Measurements from ENCODE around the gene ZAP70. TPM values are rescaled to one million over a fixed set of nuclear protein-coding genes. Genes with fewer than 3 reads are reported as not detected.

Gene ZAP70
- total RNA-seq, 1 donor from 2014 or later = 3.1 TPM

DNA sequence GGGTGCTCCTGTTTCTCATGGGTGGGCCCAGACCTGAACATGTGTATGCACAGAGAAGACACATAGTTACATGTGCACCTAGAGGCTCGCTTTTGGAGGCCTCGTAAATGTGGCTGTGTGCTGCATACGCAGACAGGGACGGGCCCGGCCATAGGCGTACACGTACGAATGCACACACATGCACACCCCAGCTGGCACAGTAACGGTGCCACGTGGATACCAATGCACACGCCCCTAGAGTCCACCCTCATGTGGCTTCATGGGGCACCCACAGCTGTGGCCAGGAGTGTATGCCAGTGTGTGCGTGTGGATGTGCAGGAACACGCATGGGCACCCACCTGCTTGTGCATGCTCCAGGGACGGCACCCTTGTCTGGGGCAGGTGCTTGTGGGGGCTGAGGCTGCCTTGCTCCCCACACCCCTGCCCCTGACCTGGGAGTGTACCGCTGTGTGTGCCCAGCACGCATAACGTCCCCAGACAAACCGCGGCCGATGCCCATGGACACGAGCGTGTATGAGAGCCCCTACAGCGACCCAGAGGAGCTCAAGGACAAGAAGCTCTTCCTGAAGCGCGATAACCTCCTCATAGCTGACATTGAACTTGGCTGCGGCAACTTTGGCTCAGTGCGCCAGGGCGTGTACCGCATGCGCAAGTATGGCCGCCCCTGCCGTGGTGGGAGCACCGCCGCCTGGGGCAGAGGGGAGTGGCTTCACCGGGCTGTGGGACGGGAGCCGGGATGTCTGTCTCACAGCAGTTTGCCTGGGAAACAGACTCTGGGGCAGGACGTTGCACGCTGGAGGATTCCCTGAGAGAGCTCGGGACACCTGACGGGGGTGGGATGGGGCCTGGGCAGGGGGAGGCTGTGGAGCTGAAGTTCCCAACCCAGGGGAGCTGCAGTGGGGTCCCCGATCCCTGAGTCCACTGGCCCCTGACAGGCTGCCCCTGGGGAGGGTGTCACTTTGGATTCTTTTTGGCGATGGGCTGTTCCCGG, 21.0 kb downstream of the ZAP70 start:
- Mint-ChIP-seq H3K36me3 (peaks cover 2% of the 10 kb centered on the region), H3K27me3 (ENCODE audit: low read depth) (no peaks in the 10 kb centered on the region), H3K27ac (no peak overlapping the region), H3K4me1 (no peaks in the 10 kb centered on the region), H3K4me3 (no peak overlapping the region), H3K9me3 (no peaks in the 10 kb centered on the region)
- no peak for TF ChIP-seq CTCF (IDR thresholded peaks at IDR 0.05; ENCODE audit: unreplicated experiment)
- DNase-seq (ENCODE audit: low spot score in 2 of 2, unreplicated experiment in 2 of 2) = no peak

DNA sequence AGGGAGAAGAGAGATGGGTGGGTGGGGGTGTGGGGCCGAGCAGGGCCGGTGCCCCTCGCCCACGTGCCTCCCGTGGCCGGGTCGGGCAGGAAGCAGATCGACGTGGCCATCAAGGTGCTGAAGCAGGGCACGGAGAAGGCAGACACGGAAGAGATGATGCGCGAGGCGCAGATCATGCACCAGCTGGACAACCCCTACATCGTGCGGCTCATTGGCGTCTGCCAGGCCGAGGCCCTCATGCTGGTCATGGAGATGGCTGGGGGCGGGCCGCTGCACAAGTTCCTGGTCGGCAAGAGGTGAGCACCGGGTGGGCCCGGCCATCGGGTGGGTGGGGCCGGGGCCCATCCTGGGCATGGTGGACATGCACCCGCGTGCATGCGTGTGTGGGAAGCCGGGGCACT, 21.8 kb downstream of the ZAP70 start:
- Mint-ChIP-seq H3K36me3 (peaks cover 2% of the 10 kb centered on the region), H3K4me1 (no peaks in the 10 kb centered on the region), H3K27ac (no peak overlapping the region), H3K4me3 (no peak overlapping the region), H3K9me3 (no peaks in the 10 kb centered on the region), H3K27me3 (ENCODE audit: low read depth) (no peaks in the 10 kb centered on the region)
- no peak for DNase-seq (ENCODE audit: low spot score in 2 of 2, unreplicated experiment in 2 of 2)
- TF ChIP-seq CTCF (IDR thresholded peaks at IDR 0.05; ENCODE audit: unreplicated experiment) = no peak

DNA sequence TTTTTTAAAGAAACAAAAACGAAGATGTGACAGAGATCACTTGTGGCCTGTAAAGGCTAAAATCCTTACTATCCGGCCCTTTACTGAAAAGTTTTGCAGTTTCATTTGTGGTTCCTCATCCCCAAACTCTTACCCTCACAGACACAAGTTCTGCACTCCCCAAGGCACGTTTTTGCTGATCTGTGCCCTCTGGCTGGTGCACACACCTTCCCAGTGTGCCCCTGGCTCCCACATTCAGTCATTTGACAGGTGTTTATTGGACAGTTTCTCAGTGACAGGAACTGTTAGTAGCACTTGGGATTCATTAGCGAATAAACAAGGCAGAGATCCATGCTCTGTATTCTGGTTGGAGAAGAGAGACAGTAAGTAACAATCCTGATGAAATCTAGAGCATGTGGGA, 22.8 kb downstream of the ZAP70 start:
- Mint-ChIP-seq H3K4me1 (peaks cover 8% of the 10 kb centered on the region), H3K9me3 (no peaks in the 10 kb centered on the region), H3K4me3 (no peak overlapping the region), H3K27me3 (ENCODE audit: low read depth) (no peaks in the 10 kb centered on the region), H3K36me3 (peaks cover 2% of the 10 kb centered on the region), H3K27ac (no peak overlapping the region)
- no peak for TF ChIP-seq CTCF (IDR thresholded peaks at IDR 0.05; ENCODE audit: unreplicated experiment)
- DNase-seq (ENCODE audit: low spot score in 2 of 2, unreplicated experiment in 2 of 2) = no peak

GRCh38 chr2:97736608-97737330, 23.4 kb downstream of the ZAP70 start:
- Mint-ChIP-seq H3K27me3 (ENCODE audit: low read depth) (no peaks in the 10 kb centered on the region), H3K9me3 (no peaks in the 10 kb centered on the region), H3K4me3 (no peak overlapping the region), H3K36me3 (no peaks in the 10 kb centered on the region), H3K27ac (no peak overlapping the region), H3K4me1 (peaks cover 11% of the 10 kb centered on the region)
- DNase-seq (ENCODE audit: low spot score in 2 of 2, unreplicated experiment in 2 of 2) = no peak
- TF ChIP-seq CTCF (IDR thresholded peaks at IDR 0.05; ENCODE audit: unreplicated experiment) = no peak

DNA sequence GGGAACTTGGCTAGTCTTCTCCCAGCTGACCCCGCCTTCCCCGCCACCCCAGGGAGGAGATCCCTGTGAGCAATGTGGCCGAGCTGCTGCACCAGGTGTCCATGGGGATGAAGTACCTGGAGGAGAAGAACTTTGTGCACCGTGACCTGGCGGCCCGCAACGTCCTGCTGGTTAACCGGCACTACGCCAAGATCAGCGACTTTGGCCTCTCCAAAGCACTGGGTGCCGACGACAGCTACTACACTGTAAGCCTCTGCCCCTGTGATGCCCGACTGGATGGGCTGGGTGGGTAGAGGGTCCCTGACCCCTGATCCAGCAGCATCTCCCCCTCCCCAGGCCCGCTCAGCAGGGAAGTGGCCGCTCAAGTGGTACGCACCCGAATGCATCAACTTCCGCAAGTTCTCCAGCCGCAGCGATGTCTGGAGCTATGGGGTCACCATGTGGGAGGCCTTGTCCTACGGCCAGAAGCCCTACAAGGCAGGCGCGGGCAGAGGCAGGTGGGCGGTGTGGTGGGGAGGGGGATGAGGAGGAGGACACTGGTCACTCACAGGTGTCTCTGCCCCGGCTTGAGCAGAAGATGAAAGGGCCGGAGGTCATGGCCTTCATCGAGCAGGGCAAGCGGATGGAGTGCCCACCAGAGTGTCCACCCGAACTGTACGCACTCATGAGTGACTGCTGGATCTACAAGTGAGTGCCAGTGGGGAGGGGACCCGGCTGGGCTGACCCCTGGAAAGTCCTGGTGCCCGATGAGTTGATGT, 24.2 kb downstream of the ZAP70 start:
- no peak overlapping the region for H3K27ac Mint-ChIP-seq
- no peaks in the 10 kb centered on the region for H3K9me3 Mint-ChIP-seq
- H3K4me3 Mint-ChIP-seq = no peak overlapping the region
- no peak for DNase-seq (ENCODE audit: low spot score in 2 of 2, unreplicated experiment in 2 of 2)
- H3K4me1 Mint-ChIP-seq = peaks cover 11% of the 10 kb centered on the region
- TF ChIP-seq CTCF (IDR thresholded peaks at IDR 0.05; ENCODE audit: unreplicated experiment) = no peak
- H3K36me3 Mint-ChIP-seq = no peaks in the 10 kb centered on the region
- no peaks in the 10 kb centered on the region for H3K27me3 Mint-ChIP-seq (ENCODE audit: low read depth)
